HepG2 (cell line): Measurements from ENCODE around the gene DGAT2. TPM values are rescaled to one million over a fixed set of nuclear protein-coding genes. Genes with fewer than 3 reads are reported as not detected.
A peak's percentile ranks its signal among the peaks of the same experiment; 100 is the strongest.

ENCODE experiments used
- ATAC-seq: fragments of 200-7000 bp; cut with Tn5 transposase; 3 replicates; pipeline ENCODE4 v1.9.1; 2020; ENCODE audit warnings: mild to moderate bottlenecking, moderate library complexity
- BruUV-seq: library from RNA; stranded (reverse); fragments of 400-500 nt; replicated peaks from 2 replicates; lab custom pipeline; 2021; lab: Mats Ljungman, UMichigan
- CTCF ChIA-PET: fragments of 300-600 bp; formaldehyde crosslinking; extraction: SDS; loops from one replicate; lab custom pipeline; 2021; ENCODE audit warnings: low total read pairs, inconsistent platforms, low intra/inter-chr PET ratio; lab: Yijun Ruan, JAX
- POLR2A ChIA-PET: fragments of 350-600 bp; sonication (Branson Sonifier 250); formaldehyde crosslinking; loops from one replicate; lab custom pipeline; 2020; ENCODE audit warnings: antibody characterized with exemption, inconsistent platforms; lab: Yijun Ruan, JAX
- DNase-seq: peaks from one replicate; pipeline ENCODE4 v3.0.0-alpha.2; 2015; ENCODE audit warnings: low spot score
- FAIRE-seq: peaks from 3 replicates; lab custom pipeline; 2011; peaks lifted over from hg19 to GRCh38; lab: Jason Lieb, UNC
- H2AFZ ChIP-seq: one replicate; pipeline ENCODE4 v1.6.1; 2011; ENCODE audit warnings: low read length, inconsistent platforms
- H3K27ac ChIP-seq: fragments of 300-600 bp; 3 replicates; pipeline ENCODE4 v1.8.0; 2011; ENCODE audit warnings: mixed run types, mild to moderate bottlenecking, mixed read lengths, low read length, inconsistent platforms; ENCODE audit not compliant: insufficient read depth; ENCODE audit errors: extremely low read length
- H3K27me3 ChIP-seq, 2 experiments: fragments of 200-600 bp in 1 of 2; 2 replicates in 1 of 2; 3 replicates in 1 of 2; pipeline versions ENCODE4 v1.6.0 to v1.8.0; 2011; ENCODE audit warnings: low read length in 2 of 2, mild to moderate bottlenecking in 2 of 2, moderate library complexity in 2 of 2, inconsistent platforms in 1 of 2; ENCODE audit not compliant: insufficient read depth in 2 of 2, control insufficient read depth in 1 of 2
- H3K36me3 ChIP-seq, 2 experiments: fragments of 200-600 bp in 1 of 2; replicated peaks in 1 of 2; 2 replicates in 1 of 2; 3 replicates in 1 of 2; pipeline versions ENCODE4 v1.5.1 to v1.8.0; 2011; ENCODE audit warnings: low read length in 2 of 2, inconsistent platforms in 1 of 2; ENCODE audit not compliant: insufficient read depth in 2 of 2, control insufficient read depth in 1 of 2
- H3K4me1 ChIP-seq: 2 replicates; pipeline ENCODE4 v1.5.1; 2012; ENCODE audit warnings: low read length, inconsistent platforms; ENCODE audit not compliant: insufficient read depth
- H3K4me2 ChIP-seq: 2 replicates; pipeline ENCODE4 v1.6.0; 2011; ENCODE audit warnings: low read depth, low read length, inconsistent platforms
- H3K4me3 ChIP-seq, 3 experiments: fragments of 200-600 bp in 1 of 3; sonication (generic), shearing (Covaris generic) in 1 of 3; replicated peaks in 1 of 3; 2 replicates each; pipeline ENCODE4 v1.5.1; 2011 to 2016; ENCODE audit warnings: low read length in 3 of 3, inconsistent platforms in 2 of 3, low read depth in 2 of 3, mild to moderate bottlenecking in 2 of 3, control low read depth in 1 of 3, mixed read lengths in 1 of 3; ENCODE audit not compliant: insufficient read depth in 1 of 3
- H3K79me2 ChIP-seq: one replicate; pipeline ENCODE4 v1.6.1; 2011; ENCODE audit warnings: low read length, inconsistent platforms; ENCODE audit not compliant: insufficient read depth
- H3K9ac ChIP-seq: 2 replicates; pipeline ENCODE4 v1.6.0; 2011; ENCODE audit warnings: mild to moderate bottlenecking, low read depth, low read length, inconsistent platforms; ENCODE audit not compliant: insufficient read depth
- H3K9me3 ChIP-seq: 2 replicates; pipeline ENCODE4 v1.5.1; 2012; ENCODE audit warnings: mild to moderate bottlenecking, low read length
- H4K20me1 ChIP-seq: 2 replicates; pipeline ENCODE4 v1.6.0; 2011; ENCODE audit warnings: inconsistent platforms, mild to moderate bottlenecking, low read length, moderate library complexity; ENCODE audit not compliant: insufficient read depth
- ATF1 ChIP-seq: IDR thresholded peaks from 2 replicates; pipeline ENCODE4 v1.6.1; 2016; ENCODE audit warnings: mild to moderate bottlenecking, control low read depth
- MTERF4 ChIP-seq: sonication (generic); formaldehyde crosslinking; IDR thresholded peaks from 2 replicates; pipeline ENCODE4 v1.8.0; 2023; ENCODE audit warnings: mild to moderate bottlenecking, missing genetic modification reagents
- ZNF770 ChIP-seq: sonication (generic); formaldehyde crosslinking; IDR thresholded peaks from 2 replicates; pipeline ENCODE4 v1.5.0; 2020; ENCODE audit warnings: mild to moderate bottlenecking, missing genetic modification reagents
- ZNF879 ChIP-seq: sonication (generic); formaldehyde crosslinking; IDR thresholded peaks from 2 replicates; pipeline ENCODE4 v1.8.1; 2023; ENCODE audit warnings: missing genetic modification reagents
- WGBS: methylation state at CpG from one replicate; pipeline ENCODE4 v1.1.6; 2017; ENCODE audit warnings: low lambda C conversion rate; 5-methylcytosine and 5-hydroxymethylcytosine counted together
- in situ Hi-C: cut with HindIII; loops from 2 replicates; pipeline ENCODE4 v1.10.0; 2017; ENCODE audit warnings: low pct_unique_long_range_greater_than_20kb; ENCODE audit not compliant: extremely low pct_ligation_motif_present
- intact Hi-C: fragments of 100-400 bp; cut with micrococcal nuclease; formaldehyde crosslinking; loops from one replicate; pipeline ENCODE4 v1.10.0; 2022; ENCODE audit not compliant: unreplicated experiment
- polyA plus RNA-seq, 8 experiments: library from polyadenylated mRNA; depleted of rRNA in 3 of 8; stranded (reverse) in 7 of 8; unstranded in 1 of 8; fragments of >200 nt; fragmentation: Illumina TruSeq in 4 of 8; extraction: Trizol in 4 of 8; gene quantifications; 2 replicates each; pipeline versions ENCODE4 v1.2.1 to v1.2.3, GENCODE V29; 2011 to 2016; ENCODE audit warnings: low read depth in 4 of 8, missing spikeins in 1 of 8, mixed read lengths in 1 of 8; ENCODE audit not compliant: insufficient read depth in 1 of 8
- total RNA-seq, 5 experiments: library from RNA; depleted of rRNA; stranded (reverse); fragments of >200 nt; fragmentation: Illumina TruSeq; extraction: Trizol; gene quantifications; 2 replicates each; pipeline ENCODE4 v1.2.3, GENCODE V29; 2016; ENCODE audit warnings: low read depth in 1 of 5

The DGAT2 gene
- total and polyA plus RNA-seq, 2 of the 13 experiments (the other 11 are each of a cell fraction or from before 2014, with no cell fraction given) = 39.0 to 65.6 TPM

GRCh38 chr11:75813124-75813523 is 44.5 kb downstream of the DGAT2 start:
- Histone ChIP-seq H3K27me3 (no peaks in the 10 kb centered on the region; a peak in 1 of 5 replicates), H2AFZ (no peak overlapping the region), H3K4me1 (peaks cover 64% of the 10 kb centered on the region), H3K4me2 (peak overlapping the region; percentile 100), H3K4me3 (peak overlapping the region in 1 of 3 experiments; percentile 18; a peak in 1 of 6 replicates), H4K20me1 (no peaks in the 10 kb centered on the region), H3K79me2 (peaks cover 26% of the 10 kb centered on the region), H3K27ac (peak overlapping the region; percentile 83), H3K9ac (peak overlapping the region; percentile 74), H3K36me3 (no peaks in the 10 kb centered on the region), H3K9me3 (no peaks in the 10 kb centered on the region)
- BruUV-seq = no TSS peak
- FAIRE-seq (no peak), ATAC-seq (no peak), DNase-seq (no peak)
- no peak for TF ChIP-seq ZNF879 (CRISPR knock-in tag)
- 0 out of 2 replicates have a peak, but pooled peaks have one; percentile 5 for TF ChIP-seq ATF1
- TF ChIP-seq MTERF4 (CRISPR knock-in tag) = 0 out of 2 replicates have a peak, but pooled peaks have one; percentile 43
- peak; percentile 37 for TF ChIP-seq ZNF770 (CRISPR knock-in tag)
- POLR2A ChIA-PET = interaction anchor here (1.7 to 3.7 kb wide), 4 partner anchors 17 to 43 kb away, joined by 6 to 23 read pairs (median 9); no protein-coding TSS in a partner anchor
- in situ Hi-C loops (loop anchor here (5.0 kb wide), 1 partner anchor 54 kb away; no protein-coding TSS in a partner anchor), intact Hi-C loops (loop anchor here (10.0 kb wide), 1 partner anchor 972 kb away; the partner anchor contains the start of gene TSKU)
- WGBS = 10% methylated on average over 2 of the region's 2 CpGs
- CTCF ChIA-PET = no interaction called here
